OCI-LY3 (cell line): ENCODE results near the gene SAMD14.

Experiments used
- H2AFZ ChIP-seq: fragments of 200-600, 300-600 bp; shearing (Covaris generic); 2 replicates; pipeline ENCODE4 v1.6.0; 2014; ENCODE audit warnings: antibody characterized with exemption, low read depth, low read length
- H3K27ac ChIP-seq: fragments of 200-600, 300-600 bp; sonication (generic); 2 replicates; pipeline ENCODE4 v1.5.1; 2014; ENCODE audit warnings: mild to moderate bottlenecking, low read length, moderate library complexity, mixed read lengths
- H3K27me3 ChIP-seq: fragments of 200-600, 300-600 bp; sonication (generic); 2 replicates; pipeline ENCODE4 v1.6.1; 2014; ENCODE audit warnings: low read depth, low read length, mixed read lengths
- H3K36me3 ChIP-seq: fragments of 200-600, 300-600 bp; sonication (generic); replicated peaks from 2 replicates; pipeline ENCODE3; 2014; ENCODE audit warnings: low read depth, low read length, mixed read lengths
- H3K4me1 ChIP-seq: fragments of 300-600, 200-600 bp; sonication (generic); 2 replicates; pipeline ENCODE4 v1.6.1; 2014; ENCODE audit warnings: low read length, mixed read lengths
- H3K4me2 ChIP-seq: fragments of 200-600, 300-600 bp; sonication (generic); 2 replicates; pipeline ENCODE4 v1.6.1; 2014; ENCODE audit warnings: low read length, mixed read lengths
- H3K4me3 ChIP-seq: fragments of 300-600, 200-600 bp; sonication (generic); 2 replicates; pipeline ENCODE4 v1.5.1; 2014; ENCODE audit warnings: antibody characterized with exemption, mild to moderate bottlenecking, low read length, moderate library complexity
- H3K79me2 ChIP-seq: fragments of 300-600, 200-600 bp; shearing (Covaris generic); 2 replicates; pipeline ENCODE4 v1.6.1; 2014; ENCODE audit warnings: mild to moderate bottlenecking, low read length, mixed read lengths
- H3K9ac ChIP-seq: fragments of 300-600, 200-600 bp; shearing (Covaris generic); 2 replicates; pipeline ENCODE4 v1.6.0; 2014; ENCODE audit warnings: mild to moderate bottlenecking, low read length, moderate library complexity
- H3K9me3 ChIP-seq: fragments of 200-600, 300-600 bp; shearing (Covaris generic); 2 replicates; pipeline ENCODE4 v1.6.1; 2014; ENCODE audit warnings: low read length, mixed read lengths; ENCODE audit not compliant: insufficient read depth
- H4K20me1 ChIP-seq: fragments of 200-600, 300-600 bp; sonication (generic); 2 replicates; pipeline ENCODE4 v1.6.1; 2016; ENCODE audit warnings: low read length, mixed read lengths; ENCODE audit not compliant: insufficient read depth
- CTCF ChIP-seq: fragments of 200-600, 300-600 bp; sonication (generic); IDR thresholded peaks from 2 replicates; pipeline ENCODE4 v1.5.1; 2014; ENCODE audit warnings: antibody characterized with exemption, low read length, low read depth
- EZH2phosphoT487 ChIP-seq: fragments of 200-600 bp; shearing (Covaris generic); IDR thresholded peaks from 2 replicates; pipeline ENCODE4 v1.6.1; 2018; ENCODE audit warnings: antibody characterized with exemption, mixed run types, low read depth

Gene SAMD14

DNA sequence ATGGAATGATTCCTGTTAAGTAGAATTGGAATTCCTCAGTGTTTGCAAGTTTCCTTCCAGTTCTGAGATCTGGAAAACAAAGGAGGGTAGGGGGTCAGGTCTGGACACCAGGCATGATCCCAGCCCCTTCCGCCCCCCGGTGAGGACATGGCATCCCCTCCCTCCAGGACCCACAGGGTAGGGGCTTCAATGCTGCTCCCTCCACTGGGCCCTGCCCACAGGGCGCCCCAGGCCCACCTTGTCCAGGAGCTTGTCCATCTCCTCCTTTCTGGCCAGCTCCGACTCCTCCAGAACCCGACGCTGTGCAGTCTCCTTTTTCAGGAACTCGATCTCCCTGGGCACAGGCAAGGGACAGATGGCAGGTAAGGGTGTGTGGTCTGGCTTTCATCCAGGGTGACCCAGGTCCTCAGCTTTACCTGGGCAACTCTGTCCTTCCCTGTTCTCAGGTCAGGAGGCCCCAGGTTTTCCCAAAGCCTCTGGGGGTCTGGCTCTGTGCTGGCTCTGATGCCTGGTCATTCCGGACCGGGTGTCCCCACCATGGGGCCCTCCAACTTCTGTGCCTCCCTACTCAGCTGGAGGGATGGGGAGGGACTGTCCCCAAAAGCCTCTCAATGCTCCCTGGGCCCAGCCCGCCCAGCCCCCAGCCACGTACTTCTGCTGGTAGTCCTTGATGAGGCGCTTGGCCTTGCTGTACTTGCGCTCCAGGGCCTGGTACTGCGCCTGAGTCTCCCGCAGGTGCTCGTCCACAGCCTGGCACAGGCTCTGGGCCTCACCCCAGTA is 5.5 kb upstream of the SAMD14 start:
- no peak overlapping the region for H3K9ac ChIP-seq
- peaks cover 87% of the 10 kb centered on the region for H4K20me1 ChIP-seq
- no peak overlapping the region for H2AFZ ChIP-seq
- H3K9me3 ChIP-seq, result no peaks in the 10 kb centered on the region
- H3K27me3 ChIP-seq, result no peaks in the 10 kb centered on the region
- H3K4me2 ChIP-seq, result no peak overlapping the region
- peaks cover 36% of the 10 kb centered on the region for H3K4me1 ChIP-seq
- H3K36me3 ChIP-seq, result peaks cover 72% of the 10 kb centered on the region
- TF ChIP-seq EZH2phosphoT487, result no peak
- no peak for TF ChIP-seq CTCF
- H3K79me2 ChIP-seq, result peaks cover 36% of the 10 kb centered on the region
- H3K4me3 ChIP-seq, result no peak overlapping the region
- no peak overlapping the region for H3K27ac ChIP-seq

DNA sequence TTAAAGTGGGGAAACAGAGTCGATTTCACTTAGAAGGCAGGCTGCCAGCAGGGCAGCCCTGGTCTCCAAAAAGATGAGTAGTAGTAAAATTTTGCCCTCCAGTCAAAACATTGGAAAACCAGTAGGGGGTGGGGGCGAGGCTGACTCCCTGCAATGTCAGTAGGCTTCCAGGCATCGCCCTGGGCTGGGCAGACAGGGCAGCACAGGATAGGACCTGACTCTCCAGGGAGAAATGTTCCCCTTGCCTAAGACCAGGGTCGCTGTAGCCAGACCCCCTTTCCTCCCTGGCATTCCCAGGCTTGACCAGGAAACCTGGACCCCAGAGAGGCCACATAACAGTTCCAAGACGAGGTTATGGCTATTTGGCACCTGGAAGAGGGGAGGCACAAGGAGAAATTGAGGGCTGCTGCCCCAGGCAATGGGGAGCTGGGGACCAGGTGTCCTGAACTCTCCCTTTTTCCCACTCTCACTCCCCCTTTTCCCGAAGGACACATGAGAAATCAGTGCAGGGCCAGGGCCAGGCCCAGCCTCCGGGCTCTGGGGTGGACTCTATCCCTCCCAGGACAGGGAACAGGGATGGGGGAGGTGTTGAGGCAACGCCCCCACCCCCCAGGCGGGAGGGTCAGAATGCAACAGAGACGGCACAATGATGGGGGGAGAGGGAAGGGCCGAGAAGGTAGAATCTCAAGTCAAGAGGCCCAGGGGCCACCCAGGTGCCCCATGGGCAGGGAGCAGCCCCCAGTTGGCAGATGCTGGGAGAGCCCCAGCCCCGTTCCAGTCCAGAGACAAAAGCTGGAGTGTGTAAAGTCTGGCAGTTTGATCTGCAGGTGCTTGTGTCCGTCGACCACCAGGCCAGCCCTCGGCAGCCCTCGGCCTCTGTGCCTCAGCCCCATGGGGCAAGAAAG is 4.5 kb upstream of the SAMD14 start:
- H3K4me1 ChIP-seq, result peaks cover 32% of the 10 kb centered on the region
- TF ChIP-seq CTCF, result no peak
- H3K4me3 ChIP-seq, result no peak overlapping the region
- no peak overlapping the region for H3K9ac ChIP-seq
- peaks cover 27% of the 10 kb centered on the region for H3K79me2 ChIP-seq
- H3K4me2 ChIP-seq, result no peak overlapping the region
- H2AFZ ChIP-seq, result no peak overlapping the region
- peaks cover 78% of the 10 kb centered on the region for H4K20me1 ChIP-seq
- no peak overlapping the region for H3K27ac ChIP-seq
- H3K27me3 ChIP-seq, result peaks cover 1% of the 10 kb centered on the region
- peaks cover 63% of the 10 kb centered on the region for H3K36me3 ChIP-seq
- no peaks in the 10 kb centered on the region for H3K9me3 ChIP-seq

DNA sequence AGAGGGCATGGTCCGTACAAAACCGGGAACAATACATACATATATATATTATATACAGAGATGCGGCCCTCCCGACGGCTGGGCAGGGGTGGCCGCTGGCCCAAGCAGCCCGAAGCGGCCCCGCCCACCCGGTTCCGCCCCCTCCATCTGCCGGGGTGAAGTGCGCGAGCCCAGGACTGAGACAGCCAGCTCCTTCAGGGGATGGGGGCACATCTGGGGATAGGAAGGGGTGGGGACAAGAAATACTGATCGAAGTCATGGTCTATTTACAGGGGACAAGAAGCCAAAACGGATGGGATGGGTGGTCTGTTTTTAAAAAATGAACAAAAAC is 3.8 kb upstream of the SAMD14 start:
- Histone ChIP-seq H4K20me1 (peaks cover 70% of the 10 kb centered on the region), H3K36me3 (peaks cover 56% of the 10 kb centered on the region), H3K79me2 (peaks cover 19% of the 10 kb centered on the region), H3K27me3 (peaks cover 8% of the 10 kb centered on the region), H3K9me3 (no peaks in the 10 kb centered on the region), H3K4me3 (no peak overlapping the region), H3K27ac (no peak overlapping the region), H3K9ac (no peak overlapping the region), H3K4me1 (peaks cover 31% of the 10 kb centered on the region), H2AFZ (no peak overlapping the region), H3K4me2 (no peak overlapping the region)
- TF ChIP-seq EZH2phosphoT487 (no peak), CTCF (no peak)

GRCh38 chr17:50133028-50133768 is 3.2 kb upstream of the SAMD14 start:
- TF ChIP-seq CTCF (no peak), EZH2phosphoT487 (no peak)
- H3K9ac ChIP-seq, result no peak overlapping the region
- peaks cover 13% of the 10 kb centered on the region for H3K27me3 ChIP-seq
- H2AFZ ChIP-seq, result no peak overlapping the region
- H3K4me3 ChIP-seq, result no peak overlapping the region
- no peak overlapping the region for H3K4me2 ChIP-seq
- H3K27ac ChIP-seq, result peak overlapping the region; percentile 48
- peaks cover 28% of the 10 kb centered on the region for H3K4me1 ChIP-seq
- no peaks in the 10 kb centered on the region for H3K9me3 ChIP-seq
- peaks cover 14% of the 10 kb centered on the region for H3K79me2 ChIP-seq
- peaks cover 65% of the 10 kb centered on the region for H4K20me1 ChIP-seq
- H3K36me3 ChIP-seq, result peaks cover 51% of the 10 kb centered on the region
